ENCODE data around the gene DPH1.
"Not testable (repeated sequence)": the region's sequence is repeated elsewhere in the genome, so short reads cannot be mapped to it uniquely, and the experiment has no call there.

DPH1 gene
- total RNA-seq = 35.0 to 50.0 (median 39.7) reads per million in 3 donors

GRCh38 chr17:2029911-2030778 lies at the start of gene DPH1:
Gene DPH1 (plus strand): TSS chr17:2030153. CDS start chr17:2030170, 17 bp downstream.
- Histone ChIP-seq H3K4me3 (ENCODE audit: insufficient read depth, low read depth, low read length, poor library complexity, severe bottlenecking) (peak within 1 kb of the TSS; percentile 96), H3K27me3 (replicated peaks; ENCODE audit: control insufficient read depth, insufficient read depth, low read length, poor library complexity, severe bottlenecking) (peaks cover 8% of the 10 kb centered on the region), H3K9me3 (ENCODE audit: control insufficient read depth, low read length) (no peaks in the 10 kb centered on the region), H3K27ac (ENCODE audit: insufficient read depth, low read length, poor library complexity, severe bottlenecking) (peak within 1 kb of the TSS; percentile 67), H3K36me3 (ENCODE audit: control insufficient read depth, insufficient read depth, low read length) (peaks cover 8% of the 10 kb centered on the region), H3K4me1 (ENCODE audit: control insufficient read depth, insufficient read depth, low read length, poor library complexity, severe bottlenecking) (peaks cover 28% of the 10 kb centered on the region)
- peak; percentile 72 to 78 (median 74) for DNase-seq

- no peak overlapping the region for H3K4me3 ChIP-seq (ENCODE audit: insufficient read depth, low read depth, low read length, poor library complexity, severe bottlenecking)
- no peaks in the 10 kb centered on the region for H3K9me3 ChIP-seq (ENCODE audit: control insufficient read depth, low read length)
- H3K36me3 ChIP-seq (ENCODE audit: control insufficient read depth, insufficient read depth, low read length) = no peaks in the 10 kb centered on the region
- H3K4me1 ChIP-seq (ENCODE audit: control insufficient read depth, insufficient read depth, low read length, poor library complexity, severe bottlenecking) = peaks cover 3% of the 10 kb centered on the region
- peaks cover 7% of the 10 kb centered on the region for H3K27me3 ChIP-seq (replicated peaks; ENCODE audit: control insufficient read depth, insufficient read depth, low read length, poor library complexity, severe bottlenecking)
- no peak overlapping the region for H3K27ac ChIP-seq (ENCODE audit: insufficient read depth, low read length, poor library complexity, severe bottlenecking)
- no peak for DNase-seq
Observed at GRCh38 chr17:1980665-1981250, 49.2 kb upstream of the DPH1 start.

GRCh38 chr17:1982793-1983366 lies 47.1 kb upstream of the DPH1 start:
- not testable (repeated sequence) for H3K36me3 ChIP-seq (ENCODE audit: control insufficient read depth, insufficient read depth, low read length)

GRCh38 chr17:1985093-1985492 lies 44.9 kb upstream of the DPH1 start:
- Histone ChIP-seq H3K4me3 (ENCODE audit: insufficient read depth, low read depth, low read length, poor library complexity, severe bottlenecking) (no peak overlapping the region), H3K36me3 (ENCODE audit: control insufficient read depth, insufficient read depth, low read length) (no peaks in the 10 kb centered on the region), H3K9me3 (ENCODE audit: control insufficient read depth, low read length) (no peaks in the 10 kb centered on the region), H3K27me3 (replicated peaks; ENCODE audit: control insufficient read depth, insufficient read depth, low read length, poor library complexity, severe bottlenecking) (no peaks in the 10 kb centered on the region), H3K4me1 (ENCODE audit: control insufficient read depth, insufficient read depth, low read length, poor library complexity, severe bottlenecking) (no peaks in the 10 kb centered on the region), H3K27ac (ENCODE audit: insufficient read depth, low read length, poor library complexity, severe bottlenecking) (no peak overlapping the region)
- no peak for DNase-seq

More at GRCh38 chr17:1982793-1983366, 47.1 kb upstream of the DPH1 start:
- not testable (repeated sequence) for DNase-seq; H3K27ac ChIP-seq (ENCODE audit: insufficient read depth, low read length, poor library complexity, severe bottlenecking); H3K4me1 ChIP-seq (ENCODE audit: control insufficient read depth, insufficient read depth, low read length, poor library complexity, severe bottlenecking); H3K4me3 ChIP-seq (ENCODE audit: insufficient read depth, low read depth, low read length, poor library complexity, severe bottlenecking); H3K9me3 ChIP-seq (ENCODE audit: control insufficient read depth, low read length); H3K27me3 ChIP-seq (replicated peaks; ENCODE audit: control insufficient read depth, insufficient read depth, low read length, poor library complexity, severe bottlenecking)

- no peak overlapping the region for H3K4me3 ChIP-seq (ENCODE audit: insufficient read depth, low read depth, low read length, poor library complexity, severe bottlenecking)
- H3K27ac ChIP-seq (ENCODE audit: insufficient read depth, low read length, poor library complexity, severe bottlenecking) = no peak overlapping the region
- H3K9me3 ChIP-seq (ENCODE audit: control insufficient read depth, low read length) = no peaks in the 10 kb centered on the region
- no peaks in the 10 kb centered on the region for H3K36me3 ChIP-seq (ENCODE audit: control insufficient read depth, insufficient read depth, low read length)
- H3K27me3 ChIP-seq (replicated peaks; ENCODE audit: control insufficient read depth, insufficient read depth, low read length, poor library complexity, severe bottlenecking) = no peaks in the 10 kb centered on the region
- no peaks in the 10 kb centered on the region for H3K4me1 ChIP-seq (ENCODE audit: control insufficient read depth, insufficient read depth, low read length, poor library complexity, severe bottlenecking)
- DNase-seq = no peak
Observed at GRCh38 chr17:1985686-1986085, 44.3 kb upstream of the DPH1 start.

GRCh38 chr17:1986783-1987451 lies 43.0 kb upstream of the DPH1 start:
- H3K27me3 ChIP-seq (replicated peaks; ENCODE audit: control insufficient read depth, insufficient read depth, low read length, poor library complexity, severe bottlenecking) = no peaks in the 10 kb centered on the region
- H3K36me3 ChIP-seq (ENCODE audit: control insufficient read depth, insufficient read depth, low read length) = no peaks in the 10 kb centered on the region
- H3K27ac ChIP-seq (ENCODE audit: insufficient read depth, low read length, poor library complexity, severe bottlenecking) = no peak overlapping the region
- no peak overlapping the region for H3K4me3 ChIP-seq (ENCODE audit: insufficient read depth, low read depth, low read length, poor library complexity, severe bottlenecking)
- no peaks in the 10 kb centered on the region for H3K9me3 ChIP-seq (ENCODE audit: control insufficient read depth, low read length)
- no peaks in the 10 kb centered on the region for H3K4me1 ChIP-seq (ENCODE audit: control insufficient read depth, insufficient read depth, low read length, poor library complexity, severe bottlenecking)
- DNase-seq = no peak

- no peaks in the 10 kb centered on the region for H3K9me3 ChIP-seq (ENCODE audit: control insufficient read depth, low read length)
- H3K27ac ChIP-seq (ENCODE audit: insufficient read depth, low read length, poor library complexity, severe bottlenecking) = no peak overlapping the region
- H3K4me3 ChIP-seq (ENCODE audit: insufficient read depth, low read depth, low read length, poor library complexity, severe bottlenecking) = no peak overlapping the region
- H3K27me3 ChIP-seq (replicated peaks; ENCODE audit: control insufficient read depth, insufficient read depth, low read length, poor library complexity, severe bottlenecking) = no peaks in the 10 kb centered on the region
- no peaks in the 10 kb centered on the region for H3K4me1 ChIP-seq (ENCODE audit: control insufficient read depth, insufficient read depth, low read length, poor library complexity, severe bottlenecking)
- H3K36me3 ChIP-seq (ENCODE audit: control insufficient read depth, insufficient read depth, low read length) = no peaks in the 10 kb centered on the region
- DNase-seq = no peak
Observed at GRCh38 chr17:1989135-1989534, 40.8 kb upstream of the DPH1 start.

- no peak for DNase-seq
- no peaks in the 10 kb centered on the region for H3K4me1 ChIP-seq (ENCODE audit: control insufficient read depth, insufficient read depth, low read length, poor library complexity, severe bottlenecking)
- H3K27me3 ChIP-seq (replicated peaks; ENCODE audit: control insufficient read depth, insufficient read depth, low read length, poor library complexity, severe bottlenecking) = no peaks in the 10 kb centered on the region
- no peaks in the 10 kb centered on the region for H3K36me3 ChIP-seq (ENCODE audit: control insufficient read depth, insufficient read depth, low read length)
- no peaks in the 10 kb centered on the region for H3K9me3 ChIP-seq (ENCODE audit: control insufficient read depth, low read length)
- H3K4me3 ChIP-seq (ENCODE audit: insufficient read depth, low read depth, low read length, poor library complexity, severe bottlenecking) = no peak overlapping the region
- no peak overlapping the region for H3K27ac ChIP-seq (ENCODE audit: insufficient read depth, low read length, poor library complexity, severe bottlenecking)
Observed at GRCh38 chr17:1992541-1992940, 37.4 kb upstream of the DPH1 start.

- Histone ChIP-seq H3K9me3 (ENCODE audit: control insufficient read depth, low read length) (no peaks in the 10 kb centered on the region), H3K27me3 (replicated peaks; ENCODE audit: control insufficient read depth, insufficient read depth, low read length, poor library complexity, severe bottlenecking) (peaks cover 8% of the 10 kb centered on the region), H3K4me1 (ENCODE audit: control insufficient read depth, insufficient read depth, low read length, poor library complexity, severe bottlenecking) (no peaks in the 10 kb centered on the region), H3K4me3 (ENCODE audit: insufficient read depth, low read depth, low read length, poor library complexity, severe bottlenecking) (no peak overlapping the region), H3K36me3 (ENCODE audit: control insufficient read depth, insufficient read depth, low read length) (no peaks in the 10 kb centered on the region), H3K27ac (ENCODE audit: insufficient read depth, low read length, poor library complexity, severe bottlenecking) (no peak overlapping the region)
- no peak for DNase-seq
Observed at GRCh38 chr17:1994707-1995106, 35.2 kb upstream of the DPH1 start.
